T-helper 1 cell (primary cell): Measurements from ENCODE around the gene CFAP57.

Experiments used
- DNase-seq, 5 donors: peaks; one replicate each; pipeline ENCODE4 v3.0.0-alpha.2; 2012 to 2020

Gene CFAP57

GRCh38 chr1:43256675-43257570 is 84.8 kb downstream of the CFAP57 start:
- DNase-seq, result no peak

- DNase-seq, result no peak
These were observed 86.2 kb downstream of the CFAP57 start for GRCh38 chr1:43258370-43258769.

GRCh38 chr1:43265431-43265830 is 93.3 kb downstream of the CFAP57 start:
- DNase-seq, result no peak

- DNase-seq, result no peak
These were observed 94.8 kb downstream of the CFAP57 start for GRCh38 chr1:43266881-43267280.

GRCh38 chr1:43267291-43267805 is 95.2 kb downstream of the CFAP57 start:
- no peak for DNase-seq

- no peak for DNase-seq
These were observed 95.8 kb downstream of the CFAP57 start for GRCh38 chr1:43267818-43268425.

- no peak for DNase-seq
These were observed 97.7 kb downstream of the CFAP57 start, which contains the start of gene TMEM125 for GRCh38 chr1:43269627-43270375. TMEM125 (plus strand) TSS chr1:43269983; CDS start chr1:43272723, 2,740 bp downstream.

- DNase-seq, result no peak
These were observed 98.4 kb downstream of the CFAP57 start for GRCh38 chr1:43270421-43271095.

- no peak for DNase-seq
These were observed 99.3 kb downstream of the CFAP57 start for GRCh38 chr1:43271186-43272118.

GRCh38 chr1:43272161-43272560 is 100.0 kb downstream of the CFAP57 start:
- no peak for DNase-seq

- DNase-seq, result no peak
These were observed 100.7 kb downstream of the CFAP57 start for GRCh38 chr1:43272576-43273571.

- DNase-seq, result no peak
These were observed 101.6 kb downstream of the CFAP57 start for GRCh38 chr1:43273708-43274107.

GRCh38 chr1:43274125-43274803 is 102.1 kb downstream of the CFAP57 start:
- peak in 1 of 5 donors; percentile 90 for DNase-seq

GRCh38 chr1:43274804-43275180 is 102.7 kb downstream of the CFAP57 start:
- DNase-seq, result no peak

GRCh38 chr1:43275826-43276620 is 103.9 kb downstream of the CFAP57 start:
- no peak for DNase-seq

- DNase-seq, result no peak
These were observed 104.5 kb downstream of the CFAP57 start for GRCh38 chr1:43276673-43277072.

GRCh38 chr1:43277116-43277876 is 105.2 kb downstream of the CFAP57 start:
- DNase-seq, result no peak

GRCh38 chr1:43279161-43279560 is 107.0 kb downstream of the CFAP57 start:
- no peak for DNase-seq
